ENCODE data around the gene FBXL16. TPM values are rescaled to one million over a fixed set of nuclear protein-coding genes. Genes with fewer than 3 reads are reported as not detected.
A peak's percentile ranks its signal among the peaks of the same experiment; 100 is the strongest.

FBXL16 gene
- total and polyA plus RNA-seq, 2 of the 13 experiments (the other 11 are each of a cell fraction or from before 2014, with no cell fraction given), result 0.22 to 2.0 TPM

DNA sequence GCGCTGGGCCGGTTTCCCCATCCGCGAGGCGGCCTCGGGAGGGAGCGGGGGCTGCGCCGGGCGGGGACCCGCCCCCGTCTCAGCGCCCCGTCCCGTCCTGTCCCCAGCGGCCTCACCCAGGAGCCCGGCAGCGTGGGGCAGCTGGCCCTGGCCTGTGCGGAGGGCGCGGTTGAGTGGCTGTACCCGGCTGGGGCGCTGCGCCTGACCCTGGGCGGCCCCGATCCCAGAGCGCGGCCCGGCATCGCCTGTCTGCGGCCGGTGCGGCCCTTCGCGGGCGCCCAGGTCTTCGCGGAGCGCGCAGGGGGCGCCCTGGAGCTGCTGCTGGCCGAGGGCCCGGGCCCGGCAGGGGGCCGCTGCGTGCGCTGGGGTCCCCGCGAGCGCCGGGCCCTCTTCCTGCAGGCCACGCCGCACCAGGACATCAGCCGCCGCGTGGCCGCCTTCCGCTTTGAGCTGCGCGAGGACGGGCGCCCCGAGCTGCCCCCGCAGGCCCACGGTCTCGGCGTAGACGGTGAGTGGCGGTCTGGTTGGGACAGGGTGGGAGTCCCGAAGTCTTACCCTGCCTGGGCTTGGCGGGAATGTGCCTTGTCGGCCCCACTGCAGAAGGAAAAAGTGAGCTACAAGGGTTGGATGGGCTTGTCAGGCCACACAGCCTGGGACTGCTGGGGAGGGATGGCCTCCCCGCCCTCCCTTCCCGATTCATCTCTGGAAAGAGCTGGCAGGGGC lies 10.0 kb upstream of the FBXL16 start (continued):
- TF ChIP-seq, protein P1, sequence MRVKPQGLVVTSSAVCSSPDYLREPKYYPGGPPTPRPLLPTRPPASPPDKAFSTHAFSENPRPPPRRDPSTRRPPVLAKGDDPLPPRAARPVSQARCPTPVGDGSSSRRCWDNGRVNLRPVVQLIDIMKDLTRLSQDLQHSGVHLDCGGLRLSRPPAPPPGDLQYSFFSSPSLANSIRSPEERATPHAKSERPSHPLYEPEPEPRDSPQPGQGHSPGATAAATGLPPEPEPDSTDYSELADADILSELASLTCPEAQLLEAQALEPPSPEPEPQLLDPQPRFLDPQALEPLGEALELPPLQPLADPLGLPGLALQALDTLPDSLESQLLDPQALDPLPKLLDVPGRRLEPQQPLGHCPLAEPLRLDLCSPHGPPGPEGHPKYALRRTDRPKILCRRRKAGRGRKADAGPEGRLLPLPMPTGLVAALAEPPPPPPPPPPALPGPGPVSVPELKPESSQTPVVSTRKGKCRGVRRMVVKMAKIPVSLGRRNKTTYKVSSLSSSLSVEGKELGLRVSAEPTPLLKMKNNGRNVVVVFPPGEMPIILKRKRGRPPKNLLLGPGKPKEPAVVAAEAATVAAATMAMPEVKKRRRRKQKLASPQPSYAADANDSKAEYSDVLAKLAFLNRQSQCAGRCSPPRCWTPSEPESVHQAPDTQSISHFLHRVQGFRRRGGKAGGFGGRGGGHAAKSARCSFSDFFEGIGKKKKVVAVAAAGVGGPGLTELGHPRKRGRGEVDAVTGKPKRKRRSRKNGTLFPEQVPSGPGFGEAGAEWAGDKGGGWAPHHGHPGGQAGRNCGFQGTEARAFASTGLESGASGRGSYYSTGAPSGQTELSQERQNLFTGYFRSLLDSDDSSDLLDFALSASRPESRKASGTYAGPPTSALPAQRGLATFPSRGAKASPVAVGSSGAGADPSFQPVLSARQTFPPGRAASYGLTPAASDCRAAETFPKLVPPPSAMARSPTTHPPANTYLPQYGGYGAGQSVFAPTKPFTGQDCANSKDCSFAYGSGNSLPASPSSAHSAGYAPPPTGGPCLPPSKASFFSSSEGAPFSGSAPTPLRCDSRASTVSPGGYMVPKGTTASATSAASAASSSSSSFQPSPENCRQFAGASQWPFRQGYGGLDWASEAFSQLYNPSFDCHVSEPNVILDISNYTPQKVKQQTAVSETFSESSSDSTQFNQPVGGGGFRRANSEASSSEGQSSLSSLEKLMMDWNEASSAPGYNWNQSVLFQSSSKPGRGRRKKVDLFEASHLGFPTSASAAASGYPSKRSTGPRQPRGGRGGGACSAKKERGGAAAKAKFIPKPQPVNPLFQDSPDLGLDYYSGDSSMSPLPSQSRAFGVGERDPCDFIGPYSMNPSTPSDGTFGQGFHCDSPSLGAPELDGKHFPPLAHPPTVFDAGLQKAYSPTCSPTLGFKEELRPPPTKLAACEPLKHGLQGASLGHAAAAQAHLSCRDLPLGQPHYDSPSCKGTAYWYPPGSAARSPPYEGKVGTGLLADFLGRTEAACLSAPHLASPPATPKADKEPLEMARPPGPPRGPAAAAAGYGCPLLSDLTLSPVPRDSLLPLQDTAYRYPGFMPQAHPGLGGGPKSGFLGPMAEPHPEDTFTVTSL (CRISPR knock-in tag; IDR thresholded peaks at IDR 0.05; ENCODE audit: borderline replicate concordance), result no peak
- no peak for TF ChIP-seq XRCC5 (optimal IDR thresholded peaks at IDR 0.05; ENCODE audit: low read length)
- TF ChIP-seq SP140L (CRISPR knock-in tag; IDR thresholded peaks at IDR 0.05; ENCODE audit: borderline replicate concordance), result no peak
- 0 out of 2 replicates have a peak, but pooled peaks have one; percentile 24 for TF ChIP-seq ZSCAN31 (CRISPR knock-in tag; IDR thresholded peaks at IDR 0.05; ENCODE audit: low read depth)
- TF ChIP-seq, protein P2, sequence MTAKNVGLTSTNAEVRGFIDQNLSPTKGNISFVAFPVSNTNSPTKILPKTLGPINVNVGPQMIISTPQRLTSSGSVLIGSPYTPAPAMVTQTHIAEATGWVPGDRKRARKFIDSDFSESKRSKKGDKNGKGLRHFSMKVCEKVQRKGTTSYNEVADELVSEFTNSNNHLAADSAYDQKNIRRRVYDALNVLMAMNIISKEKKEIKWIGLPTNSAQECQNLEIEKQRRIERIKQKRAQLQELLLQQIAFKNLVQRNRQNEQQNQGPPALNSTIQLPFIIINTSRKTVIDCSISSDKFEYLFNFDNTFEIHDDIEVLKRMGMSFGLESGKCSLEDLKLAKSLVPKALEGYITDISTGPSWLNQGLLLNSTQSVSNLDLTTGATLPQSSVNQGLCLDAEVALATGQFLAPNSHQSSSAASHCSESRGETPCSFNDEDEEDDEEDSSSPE (CRISPR knock-in tag; IDR thresholded peaks at IDR 0.05), result no peak
- TF ChIP-seq ZNF816 (CRISPR knock-in tag; IDR thresholded peaks at IDR 0.05; ENCODE audit: borderline replicate concordance), result no peak
- peak; percentile 9; the same call in 1 of the 2 replicates for TF ChIP-seq MTA1 (CRISPR knock-in tag; IDR thresholded peaks at IDR 0.05; ENCODE audit: borderline replicate concordance)
- no peak for TF ChIP-seq PRMT3 (CRISPR knock-in tag; IDR thresholded peaks at IDR 0.05; ENCODE audit: borderline replicate concordance, low read depth)
- TF ChIP-seq, protein P3, sequence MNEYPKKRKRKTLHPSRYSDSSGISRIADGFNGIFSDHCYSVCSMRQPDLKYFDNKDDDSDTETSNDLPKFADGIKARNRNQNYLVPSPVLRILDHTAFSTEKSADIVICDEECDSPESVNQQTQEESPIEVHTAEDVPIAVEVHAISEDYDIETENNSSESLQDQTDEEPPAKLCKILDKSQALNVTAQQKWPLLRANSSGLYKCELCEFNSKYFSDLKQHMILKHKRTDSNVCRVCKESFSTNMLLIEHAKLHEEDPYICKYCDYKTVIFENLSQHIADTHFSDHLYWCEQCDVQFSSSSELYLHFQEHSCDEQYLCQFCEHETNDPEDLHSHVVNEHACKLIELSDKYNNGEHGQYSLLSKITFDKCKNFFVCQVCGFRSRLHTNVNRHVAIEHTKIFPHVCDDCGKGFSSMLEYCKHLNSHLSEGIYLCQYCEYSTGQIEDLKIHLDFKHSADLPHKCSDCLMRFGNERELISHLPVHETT (CRISPR knock-in tag; conservative IDR thresholded peaks at IDR 0.05), result no peak
- no peak for TF ChIP-seq KLF13 (CRISPR knock-in tag; IDR thresholded peaks at IDR 0.05)
- TF ChIP-seq KDM6A (CRISPR knock-in tag; IDR thresholded peaks at IDR 0.05; ENCODE audit: low read depth), result no peak
- no peak for TF ChIP-seq SMAD1 (CRISPR knock-in tag; IDR thresholded peaks at IDR 0.05; ENCODE audit: borderline replicate concordance, low read depth)
- TF ChIP-seq, protein P4, sequence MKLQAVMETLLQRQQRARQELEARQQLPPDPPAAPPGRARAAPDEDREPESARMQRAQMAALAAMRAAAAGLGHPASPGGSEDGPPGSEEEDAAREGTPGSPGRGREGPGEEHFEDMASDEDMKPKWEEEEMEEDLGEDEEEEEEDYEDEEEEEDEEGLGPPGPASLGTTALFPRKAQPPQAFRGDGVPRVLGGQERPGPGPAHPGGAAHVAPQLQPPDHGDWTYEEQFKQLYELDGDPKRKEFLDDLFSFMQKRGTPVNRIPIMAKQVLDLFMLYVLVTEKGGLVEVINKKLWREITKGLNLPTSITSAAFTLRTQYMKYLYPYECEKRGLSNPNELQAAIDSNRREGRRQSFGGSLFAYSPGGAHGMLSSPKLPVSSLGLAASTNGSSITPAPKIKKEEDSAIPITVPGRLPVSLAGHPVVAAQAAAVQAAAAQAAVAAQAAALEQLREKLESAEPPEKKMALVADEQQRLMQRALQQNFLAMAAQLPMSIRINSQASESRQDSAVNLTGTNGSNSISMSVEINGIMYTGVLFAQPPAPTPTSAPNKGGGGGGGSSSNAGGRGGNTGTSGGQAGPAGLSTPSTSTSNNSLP (IDR thresholded peaks at IDR 0.05; ENCODE audit: low read depth, low read length), result no peak
- no peak for TF ChIP-seq ZNF432 (CRISPR knock-in tag; IDR thresholded peaks at IDR 0.05; ENCODE audit: borderline replicate concordance)
- TF ChIP-seq, protein P5, sequence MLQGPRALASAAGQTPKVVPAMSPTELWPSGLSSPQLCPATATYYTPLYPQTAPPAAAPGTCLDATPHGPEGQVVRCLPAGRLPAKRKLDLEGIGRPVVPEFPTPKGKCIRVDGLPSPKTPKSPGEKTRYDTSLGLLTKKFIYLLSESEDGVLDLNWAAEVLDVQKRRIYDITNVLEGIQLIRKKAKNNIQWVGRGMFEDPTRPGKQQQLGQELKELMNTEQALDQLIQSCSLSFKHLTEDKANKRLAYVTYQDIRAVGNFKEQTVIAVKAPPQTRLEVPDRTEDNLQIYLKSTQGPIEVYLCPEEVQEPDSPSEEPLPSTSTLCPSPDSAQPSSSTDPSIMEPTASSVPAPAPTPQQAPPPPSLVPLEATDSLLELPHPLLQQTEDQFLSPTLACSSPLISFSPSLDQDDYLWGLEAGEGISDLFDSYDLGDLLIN (CRISPR knock-in tag; IDR thresholded peaks at IDR 0.05; ENCODE audit: borderline replicate concordance), result no peak
- no peak for TF ChIP-seq HOXA7 (CRISPR knock-in tag; IDR thresholded peaks at IDR 0.05)
- no peak for TF ChIP-seq FOXA1 (IDR thresholded peaks at IDR 0.05)
- no peak for TF ChIP-seq FOXA1 (CRISPR knock-in tag; IDR thresholded peaks at IDR 0.05)
- no peak for TF ChIP-seq DNMT1 (CRISPR knock-in tag; IDR thresholded peaks at IDR 0.05)
